MM.1S (cell line): ENCODE data around the gene FAF1.

ENCODE experiments used
- DNase-seq: peaks from one replicate; pipeline ENCODE4 v3.0.0-alpha.2; 2015
- H2AFZ ChIP-seq: fragments of 300-600 bp; sonication (generic); 2 replicates; pipeline ENCODE4 v1.6.0; 2016; ENCODE audit warnings: antibody characterized with exemption, low read length
- H3F3A ChIP-seq: fragments of 300-600 bp; sonication (generic); 2 replicates; pipeline ENCODE4 v1.6.1; 2016; ENCODE audit warnings: mild to moderate bottlenecking, antibody characterized with exemption, low read length, moderate library complexity, mixed read lengths; ENCODE audit not compliant: insufficient read depth
- H3K27ac ChIP-seq: fragments of 300-600 bp; sonication (generic); 2 replicates; pipeline ENCODE4 v1.5.1; 2016; ENCODE audit warnings: mild to moderate bottlenecking, low read length
- H3K27me3 ChIP-seq: fragments of 300-600 bp; sonication (generic); replicated peaks from 2 replicates; pipeline ENCODE4 v1.6.0; 2016; ENCODE audit warnings: low read length; ENCODE audit not compliant: insufficient read depth
- H3K36me3 ChIP-seq: fragments of 300-600 bp; sonication (generic); replicated peaks from 2 replicates; pipeline ENCODE4 v1.6.1; 2016; ENCODE audit warnings: mild to moderate bottlenecking, low read length, mixed read lengths; ENCODE audit not compliant: insufficient read depth
- H3K4me1 ChIP-seq: fragments of 300-600 bp; sonication (generic); 2 replicates; pipeline ENCODE4 v1.6.1; 2016; ENCODE audit warnings: low read length, mixed read lengths
- H3K4me2 ChIP-seq: fragments of 300-600 bp; sonication (generic); 2 replicates; pipeline ENCODE4 v1.6.0; 2016; ENCODE audit warnings: low read depth, low read length
- H3K4me3 ChIP-seq: fragments of 300-600 bp; sonication (generic); 2 replicates; pipeline ENCODE4 v1.5.1; 2016; ENCODE audit warnings: low read length, mixed read lengths
- H3K79me2 ChIP-seq: fragments of 300-600 bp; sonication (generic); 2 replicates; pipeline ENCODE4 v1.6.1; 2016; ENCODE audit warnings: mixed run types, low read length, mixed read lengths
- H3K9ac ChIP-seq: fragments of 300-600 bp; sonication (generic); 2 replicates; pipeline ENCODE4 v1.6.1; 2016; ENCODE audit warnings: low read length, mixed read lengths
- H3K9me2 ChIP-seq: fragments of 300-600 bp; sonication (generic); replicated peaks from 2 replicates; pipeline ENCODE4 v1.6.1; 2016; ENCODE audit warnings: mild to moderate bottlenecking, low read length, mixed read lengths; ENCODE audit not compliant: insufficient read depth
- H3K9me3 ChIP-seq: fragments of 300-600 bp; sonication (generic); replicated peaks from 2 replicates; pipeline ENCODE4 v1.6.1; 2016; ENCODE audit warnings: mild to moderate bottlenecking, low read length, mixed read lengths; ENCODE audit not compliant: insufficient read depth
- H4K20me1 ChIP-seq: fragments of 300-600 bp; sonication (generic); 2 replicates; pipeline ENCODE4 v1.6.1; 2016; ENCODE audit warnings: mild to moderate bottlenecking, low read length, moderate library complexity, mixed read lengths; ENCODE audit not compliant: insufficient read depth
- CTCF ChIP-seq: fragments of 300-600 bp; sonication (generic); IDR thresholded peaks from 2 replicates; pipeline ENCODE4 v1.5.1; 2016; ENCODE audit warnings: antibody characterized with exemption, low read length, mixed read lengths
- EZH2 ChIP-seq: fragments of 300-600 bp; sonication (generic); optimal IDR thresholded peaks from 2 replicates; pipeline ENCODE3; 2017; ENCODE audit warnings: low read depth, mild to moderate bottlenecking, antibody characterized with exemption, low read length, mixed read lengths
- EZH2phosphoT487 ChIP-seq: fragments of 300-600 bp; sonication (generic); IDR thresholded peaks from 2 replicates; pipeline ENCODE4 v1.6.1; 2018; ENCODE audit warnings: antibody characterized with exemption, low read length

FAF1 gene

GRCh38 chr1:50796272-50796671 is 163.8 kb downstream of the FAF1 start:
- H3F3A ChIP-seq, result no peaks in the 10 kb centered on the region
- TF ChIP-seq CTCF (no peak), EZH2phosphoT487 (no peak), EZH2 (no peak)
- H3K79me2 ChIP-seq, result no peaks in the 10 kb centered on the region
- H3K9me2 ChIP-seq, result no peaks in the 10 kb centered on the region
- H3K4me2 ChIP-seq, result no peak overlapping the region
- H4K20me1 ChIP-seq, result no peaks in the 10 kb centered on the region
- H3K4me3 ChIP-seq, result no peak overlapping the region
- H3K27ac ChIP-seq, result no peak overlapping the region
- H3K9me3 ChIP-seq, result no peaks in the 10 kb centered on the region
- DNase-seq, result no peak
- H3K27me3 ChIP-seq, result no peaks in the 10 kb centered on the region
- H3K4me1 ChIP-seq, result no peaks in the 10 kb centered on the region
- H2AFZ ChIP-seq, result no peak overlapping the region
- no peaks in the 10 kb centered on the region for H3K36me3 ChIP-seq
- H3K9ac ChIP-seq, result no peak overlapping the region

- Histone ChIP-seq H3K9me2 (no peaks in the 10 kb centered on the region), H4K20me1 (no peaks in the 10 kb centered on the region), H3K36me3 (no peaks in the 10 kb centered on the region), H2AFZ (no peak overlapping the region), H3K4me1 (no peaks in the 10 kb centered on the region), H3K9ac (no peak overlapping the region), H3K4me2 (no peak overlapping the region), H3K79me2 (no peaks in the 10 kb centered on the region), H3K4me3 (no peak overlapping the region), H3F3A (no peaks in the 10 kb centered on the region), H3K9me3 (no peaks in the 10 kb centered on the region), H3K27me3 (no peaks in the 10 kb centered on the region), H3K27ac (no peak overlapping the region)
- DNase-seq, result no peak
- TF ChIP-seq CTCF (no peak), EZH2phosphoT487 (no peak), EZH2 (no peak)
Measured at GRCh38 chr1:50793521-50793920, 166.5 kb downstream of the FAF1 start.

- no peaks in the 10 kb centered on the region for H3K4me1 ChIP-seq
- no peaks in the 10 kb centered on the region for H3K79me2 ChIP-seq
- no peak overlapping the region for H3K4me3 ChIP-seq
- no peaks in the 10 kb centered on the region for H3K9me2 ChIP-seq
- H2AFZ ChIP-seq, result no peak overlapping the region
- H3K27me3 ChIP-seq, result no peaks in the 10 kb centered on the region
- TF ChIP-seq EZH2 (no peak), EZH2phosphoT487 (no peak), CTCF (no peak)
- H3K27ac ChIP-seq, result no peak overlapping the region
- no peaks in the 10 kb centered on the region for H3F3A ChIP-seq
- H3K4me2 ChIP-seq, result no peak overlapping the region
- H4K20me1 ChIP-seq, result no peaks in the 10 kb centered on the region
- DNase-seq, result no peak
- no peaks in the 10 kb centered on the region for H3K36me3 ChIP-seq
- H3K9me3 ChIP-seq, result no peaks in the 10 kb centered on the region
- H3K9ac ChIP-seq, result no peak overlapping the region
Measured at GRCh38 chr1:50787266-50787665, 172.8 kb downstream of the FAF1 start.
